Choroid plexus epithelial cell (primary cell): ENCODE measurements around the gene S1PR2.
"Not testable (repeated sequence)": the region's sequence is repeated elsewhere in the genome, so short reads cannot be mapped to it uniquely, and the experiment has no call there.

Experiments used
- DNase-seq: peaks from one replicate; pipeline ENCODE4 v3.0.0-alpha.2; 2010; ENCODE audit warnings: low read depth
- H3K4me3 ChIP-seq: 2 replicates; pipeline ENCODE4 v1.5.1; 2011; ENCODE audit warnings: low read depth, mild to moderate bottlenecking, control low read depth, low read length, moderate library complexity
- CTCF ChIP-seq: conservative IDR thresholded peaks from 2 replicates; pipeline ENCODE4 v1.5.1; 2011; ENCODE audit warnings: low read depth, mild to moderate bottlenecking, control low read depth, inconsistent platforms, low read length, moderate library complexity

The S1PR2 gene

GRCh38 chr19:10238172-10238783 is 7.1 kb upstream of the S1PR2 start:
- peak; percentile 50 for DNase-seq
- H3K4me3 ChIP-seq = no peak overlapping the region
- TF ChIP-seq CTCF = no peak

- DNase-seq = no peak
- no peak for TF ChIP-seq CTCF
- no peak overlapping the region for H3K4me3 ChIP-seq
These were observed 6.6 kb upstream of the S1PR2 start for GRCh38 chr19:10237702-10238101.

- DNase-seq, H3K4me3 ChIP-seq: not testable (repeated sequence)
These were observed 4.3 kb upstream of the S1PR2 start for GRCh38 chr19:10235409-10235808.

- H3K4me3 ChIP-seq = no peak overlapping the region
- no peak for TF ChIP-seq CTCF
- DNase-seq = no peak
These were observed 3.9 kb upstream of the S1PR2 start for GRCh38 chr19:10235003-10235402.

- no peak overlapping the region for H3K4me3 ChIP-seq
- TF ChIP-seq CTCF = no peak
- no peak for DNase-seq
These were observed 2.8 kb upstream of the S1PR2 start for GRCh38 chr19:10233946-10234345.

- no peak for TF ChIP-seq CTCF
- no peak for DNase-seq
These were observed 589 bp upstream of the S1PR2 start for GRCh38 chr19:10231612-10232228.

GRCh38 chr19:10230173-10230860 is 814 bp downstream of the S1PR2 start:
- H3K4me3 ChIP-seq = peak overlapping the region; percentile 79
- no peak for TF ChIP-seq CTCF
- DNase-seq = peak; percentile 39

More at GRCh38 chr19:10231612-10232228, 589 bp upstream of the S1PR2 start:
- H3K4me3 ChIP-seq = peak overlapping the region; percentile 79
